GM12892 (cell line): Measurements from ENCODE around the gene OR6C6.
"Not testable (repeated sequence)": the region's sequence is repeated elsewhere in the genome, so short reads cannot be mapped to it uniquely, and the experiment has no call there.

Source experiments
- POLR2A ChIP-seq: IDR thresholded peaks from 2 replicates; pipeline ENCODE4 v1.6.1; 2011; ENCODE audit warnings: low read depth, low read length, control low read depth
- POLR2AphosphoS5 ChIP-seq: IDR thresholded peaks from 2 replicates; pipeline ENCODE4 v1.6.1; 2011; ENCODE audit warnings: low read depth, low read length, control low read depth
- TAF1 ChIP-seq: IDR thresholded peaks from 2 replicates; pipeline ENCODE4 v1.6.1; 2011; ENCODE audit warnings: low read depth, mild to moderate bottlenecking, control low read depth, low read length, borderline replicate concordance

DNA sequence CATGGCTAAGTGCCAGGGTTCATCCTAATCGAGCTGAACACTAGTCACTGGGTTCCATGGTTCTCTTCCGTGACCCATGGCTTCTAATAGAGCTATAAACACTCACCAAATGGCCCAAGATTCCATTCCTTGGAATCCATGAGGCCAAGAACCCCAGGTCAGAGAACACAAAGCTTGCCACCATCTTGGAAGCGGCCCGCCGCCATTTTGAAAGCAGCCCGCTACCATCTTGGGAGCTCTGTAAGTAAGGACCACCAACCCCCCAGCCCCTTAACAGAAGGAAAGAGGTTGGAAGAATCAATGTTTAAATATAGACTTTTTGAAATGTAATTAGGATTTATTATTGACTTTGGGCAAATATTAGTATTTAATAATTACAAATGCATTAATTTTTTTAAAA, 29.4 kb upstream of the OR6C6 start:
- not testable (repeated sequence) for TF ChIP-seq POLR2AphosphoS5, POLR2A, TAF1
